Hippocampal formation (tissue), 2 donors: ENCODE results near the gene TMEM43.

ENCODE experiments used
- DNase-seq, 2 donors: peaks; one replicate each; lab custom pipeline; 2025; lab: John Stamatoyannopoulos, UW

Gene TMEM43

GRCh38 chr3:14151471-14152083, 26.7 kb downstream of the TMEM43 start:
- DNase-seq = no peak

DNA sequence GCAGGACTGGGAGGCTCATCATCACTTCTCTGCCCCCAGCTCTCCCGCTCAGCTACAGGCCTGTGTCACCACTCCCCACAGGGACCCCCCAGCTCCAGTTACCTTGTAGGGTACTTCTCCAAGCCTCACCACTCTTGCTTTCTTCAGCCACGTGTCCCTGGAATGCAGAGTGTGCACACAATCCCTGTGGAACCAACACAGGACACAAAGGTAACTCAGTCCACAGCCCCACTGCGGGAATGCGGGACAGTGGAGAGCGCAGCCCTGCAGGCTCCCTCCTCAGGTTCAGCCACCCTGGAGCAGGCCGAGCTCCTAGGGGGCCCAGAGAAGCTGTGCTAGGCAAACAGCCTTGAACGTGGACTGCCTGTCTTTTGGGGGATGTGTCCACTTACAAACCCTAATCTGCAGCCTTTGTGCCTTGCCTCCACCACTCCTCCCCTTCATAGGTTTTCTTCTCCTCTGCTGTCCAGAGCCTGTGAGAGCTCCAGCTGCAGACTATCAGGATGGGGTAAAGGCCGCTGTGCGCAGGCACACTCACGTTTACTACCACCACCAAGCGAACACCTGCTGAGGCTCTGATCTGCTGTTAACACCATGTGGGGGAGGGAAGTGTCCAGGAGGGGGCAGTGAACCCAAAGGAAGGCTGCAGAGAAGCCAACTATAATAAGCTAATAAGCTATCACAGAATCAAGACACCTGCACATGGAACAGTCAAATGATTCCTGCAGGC, 27.5 kb downstream of the TMEM43 start:
- no peak for DNase-seq

GRCh38 chr3:14152963-14153355, 28.1 kb downstream of the TMEM43 start:
- no peak for DNase-seq

DNA sequence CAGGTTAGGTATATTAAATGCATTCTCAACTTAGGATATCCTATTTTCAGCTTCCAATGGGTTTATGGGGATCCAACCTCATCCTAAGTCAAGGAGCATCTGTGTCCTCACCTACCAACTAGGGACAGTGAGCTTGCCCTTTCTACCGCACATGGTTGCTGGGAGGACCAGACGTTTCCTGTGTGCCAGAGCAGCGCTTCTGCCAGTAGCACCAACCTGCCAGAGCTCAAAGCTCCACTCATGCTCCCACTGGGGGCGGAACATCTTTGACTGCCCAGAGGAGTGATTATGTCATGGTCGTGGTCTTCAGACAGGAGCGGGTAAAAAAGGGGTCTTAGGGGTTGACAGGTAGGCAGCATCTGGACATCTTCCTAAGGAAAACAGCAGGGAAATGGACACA, 28.8 kb downstream of the TMEM43 start:
- no peak for DNase-seq

GRCh38 chr3:14154276-14154675, 29.4 kb downstream of the TMEM43 start:
- DNase-seq = no peak

- DNase-seq = no peak
These were observed 30.1 kb downstream of the TMEM43 start for GRCh38 chr3:14154895-14155440.

DNA sequence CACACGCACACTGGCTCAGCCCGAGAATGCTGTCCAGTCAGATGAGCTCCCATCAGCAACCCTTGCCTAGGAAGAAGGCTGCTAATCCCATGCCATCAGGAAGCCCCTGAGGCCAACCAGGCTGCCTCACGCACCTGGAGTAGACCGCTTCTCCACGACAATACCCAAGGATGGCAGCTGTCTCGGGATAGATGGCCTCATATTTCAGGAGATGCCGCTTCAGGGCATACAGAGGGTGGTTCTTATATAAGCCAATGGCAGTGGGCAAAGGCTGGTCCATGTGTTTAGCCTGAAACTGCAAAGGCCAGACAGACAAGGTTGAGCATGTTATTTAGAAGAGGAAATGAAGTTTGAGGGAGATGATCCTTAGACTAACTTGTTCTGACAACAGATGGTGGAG, 31.3 kb downstream of the TMEM43 start:
- DNase-seq = no peak

- no peak for DNase-seq
These were observed 32.1 kb downstream of the TMEM43 start for GRCh38 chr3:14156843-14157561.

GRCh38 chr3:14157951-14158350, 33.1 kb downstream of the TMEM43 start:
- no peak for DNase-seq

- no peak for DNase-seq
These were observed 33.5 kb downstream of the TMEM43 start for GRCh38 chr3:14158370-14158769.

DNA sequence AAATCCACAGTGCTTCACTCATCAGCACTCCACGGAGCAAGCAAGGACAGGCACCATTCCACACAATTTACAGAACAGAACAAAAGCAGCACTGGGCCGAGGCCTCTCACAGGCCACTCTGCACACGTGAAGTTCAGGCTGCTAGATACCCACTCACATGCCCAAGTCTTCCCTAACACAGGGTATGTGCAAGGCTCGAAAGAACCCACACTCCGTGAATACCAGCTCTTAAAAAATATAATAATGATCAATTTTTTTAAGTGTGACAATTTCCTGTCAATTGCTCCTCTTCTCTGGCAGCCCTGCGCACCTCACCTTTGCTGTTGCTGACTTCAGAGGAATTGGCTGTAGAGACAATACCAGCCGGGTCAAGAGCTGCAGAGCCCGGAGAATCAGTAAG, 34.6 kb downstream of the TMEM43 start:
- no peak for DNase-seq

- no peak for DNase-seq
These were observed 36.4 kb downstream of the TMEM43 start for GRCh38 chr3:14161282-14161681.

- DNase-seq = no peak
These were observed 37.3 kb downstream of the TMEM43 start for GRCh38 chr3:14162178-14162577.

DNA sequence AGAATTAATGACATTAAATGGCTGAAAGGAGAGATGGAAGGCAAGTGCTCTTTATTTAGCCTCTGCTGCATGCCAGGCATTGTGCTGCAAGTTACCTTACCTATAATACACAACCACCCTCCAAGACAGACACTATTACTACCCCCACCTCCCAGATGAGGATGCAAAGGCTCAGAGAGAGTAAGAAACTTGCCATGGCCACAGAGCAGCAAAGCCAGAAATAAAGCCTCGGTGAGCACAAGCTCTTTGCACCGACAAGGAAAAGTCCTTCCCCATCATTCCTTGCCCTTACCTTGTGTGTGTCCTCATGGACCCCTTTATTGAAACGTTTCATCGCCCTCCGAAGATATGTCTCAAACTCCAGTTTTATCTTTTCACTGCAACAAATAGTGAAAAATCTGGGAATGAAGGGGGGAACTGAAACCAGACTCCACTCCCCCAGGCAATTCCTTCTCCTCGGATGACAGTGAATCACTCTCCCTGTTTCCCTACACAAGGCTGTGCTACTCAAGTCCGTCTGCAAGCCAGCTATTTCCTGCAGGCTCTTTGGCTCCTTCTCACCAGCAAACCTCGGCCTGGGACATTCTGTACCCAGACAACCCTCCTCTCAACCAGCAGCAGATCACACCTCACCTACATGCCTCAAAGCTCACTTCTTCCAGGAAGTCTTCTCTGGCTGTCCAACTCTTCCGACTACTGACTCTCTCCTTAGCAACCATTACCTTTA, 42.2 kb downstream of the TMEM43 start:
- DNase-seq = no peak

GRCh38 chr3:14169435-14169834, 44.6 kb downstream of the TMEM43 start:
- no peak for DNase-seq

- DNase-seq = no peak
These were observed 45.0 kb downstream of the TMEM43 start for GRCh38 chr3:14169871-14170270.

GRCh38 chr3:14170531-14171159, 45.8 kb downstream of the TMEM43 start:
- DNase-seq = no peak

DNA sequence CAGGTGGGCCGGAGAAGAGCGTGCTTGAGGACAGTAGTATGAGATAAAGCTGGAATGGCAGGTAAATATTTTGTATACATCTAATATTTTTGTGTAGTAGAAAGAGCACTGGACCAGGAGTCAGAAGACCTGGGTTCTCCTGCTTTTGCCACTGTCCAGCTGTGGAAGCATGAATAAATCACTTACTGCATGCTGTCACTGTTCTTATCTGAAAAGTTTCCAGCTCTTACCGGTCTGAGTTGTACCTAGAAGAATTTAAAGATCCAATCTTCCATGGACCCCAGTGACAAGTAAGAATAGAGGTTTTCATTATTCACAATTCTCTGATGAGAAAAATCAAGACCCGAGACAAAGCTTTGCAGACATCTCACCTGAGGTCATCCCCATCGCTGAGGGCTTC, 47.6 kb downstream of the TMEM43 start:
- DNase-seq = no peak

GRCh38 chr3:14174483-14174882, 49.6 kb downstream of the TMEM43 start:
- no peak for DNase-seq

- DNase-seq = no peak
These were observed 50.7 kb downstream of the TMEM43 start for GRCh38 chr3:14175383-14176037.

GRCh38 chr3:14177580-14178246, 52.9 kb downstream of the TMEM43 start:
- peak in 1 of 2 donors; percentile 3 for DNase-seq
